ENCODE results near the gene CASP7.
"Not testable (repeated sequence)": the region's sequence is repeated elsewhere in the genome, so short reads cannot be mapped to it uniquely, and the experiment has no call there.

Gene CASP7

DNA sequence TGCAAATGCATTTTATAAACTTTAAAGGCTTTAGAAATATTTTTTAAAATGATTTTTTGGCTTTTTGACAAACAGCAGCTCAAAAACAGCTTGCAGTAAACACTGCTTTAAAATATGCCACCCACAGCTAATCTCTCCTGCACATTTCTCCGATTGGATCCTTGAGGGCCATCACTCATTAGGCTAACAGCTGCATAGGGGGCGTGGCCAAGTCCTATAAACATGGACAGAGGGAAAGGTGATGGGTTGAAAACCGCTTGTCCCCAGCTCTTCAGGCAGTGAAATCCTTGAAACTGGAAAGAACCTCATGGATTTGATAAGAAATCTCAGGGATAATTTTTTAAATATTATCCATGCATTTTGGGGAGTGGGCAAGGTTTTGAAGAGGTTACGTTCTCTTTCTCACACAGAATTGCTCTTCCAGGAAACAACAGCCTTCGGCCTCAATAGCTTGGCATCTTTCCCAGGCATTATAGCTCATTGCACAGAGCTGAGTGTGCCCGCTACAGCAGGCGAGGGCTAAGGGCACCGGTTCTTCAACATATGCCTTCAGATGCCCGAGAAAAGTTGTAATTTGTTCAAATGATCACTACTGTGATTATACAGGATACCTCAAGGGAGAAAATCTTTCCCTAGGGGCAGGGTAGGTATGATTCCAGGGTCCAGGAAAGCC lies 73.4 kb downstream of the CASP7 start:
- no peak for DNase-seq (ENCODE audit: low read depth, low spot score)

DNA sequence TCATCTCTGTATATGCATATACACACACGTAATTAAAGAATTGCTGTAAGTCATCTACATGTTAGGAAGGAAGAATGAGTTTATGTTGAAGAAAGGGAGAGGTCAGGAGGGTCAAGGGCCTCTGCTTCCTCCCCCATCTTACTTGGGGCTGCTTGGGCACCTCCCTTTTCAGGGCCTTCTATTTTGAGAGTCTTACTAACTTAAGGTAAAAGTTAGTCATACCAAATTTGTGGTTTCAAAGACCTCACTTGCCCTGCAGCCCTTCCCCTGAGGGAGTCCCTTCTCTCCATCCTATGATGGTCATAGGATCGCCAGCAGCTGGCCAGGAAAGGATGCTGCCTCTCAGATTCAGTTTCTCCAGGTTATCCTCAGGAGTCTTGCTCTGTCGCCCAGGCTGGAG lies 74.4 kb downstream of the CASP7 start:
- no peak for DNase-seq (ENCODE audit: low read depth, low spot score)

DNA sequence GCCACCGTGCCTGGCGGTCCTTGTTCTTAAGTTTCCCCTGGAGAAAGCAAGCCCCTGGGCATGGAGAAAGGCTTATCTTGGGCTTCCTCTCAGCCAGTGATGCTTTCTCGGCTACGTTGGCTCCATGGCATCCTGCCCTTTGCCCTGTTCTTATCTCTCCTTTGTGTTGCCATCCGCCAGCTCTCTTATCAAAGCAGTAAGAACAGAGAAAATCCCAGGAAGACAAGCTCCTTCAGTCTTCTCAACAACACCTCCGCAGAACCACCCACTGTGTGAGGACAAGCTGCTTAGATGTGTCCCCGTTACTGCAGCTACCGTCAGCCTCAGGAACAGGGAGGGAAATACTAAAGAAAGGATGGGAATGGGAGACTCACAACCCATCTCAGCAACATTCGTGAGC lies 75.1 kb downstream of the CASP7 start:
- DNase-seq (ENCODE audit: low read depth, low spot score), result no peak

DNA sequence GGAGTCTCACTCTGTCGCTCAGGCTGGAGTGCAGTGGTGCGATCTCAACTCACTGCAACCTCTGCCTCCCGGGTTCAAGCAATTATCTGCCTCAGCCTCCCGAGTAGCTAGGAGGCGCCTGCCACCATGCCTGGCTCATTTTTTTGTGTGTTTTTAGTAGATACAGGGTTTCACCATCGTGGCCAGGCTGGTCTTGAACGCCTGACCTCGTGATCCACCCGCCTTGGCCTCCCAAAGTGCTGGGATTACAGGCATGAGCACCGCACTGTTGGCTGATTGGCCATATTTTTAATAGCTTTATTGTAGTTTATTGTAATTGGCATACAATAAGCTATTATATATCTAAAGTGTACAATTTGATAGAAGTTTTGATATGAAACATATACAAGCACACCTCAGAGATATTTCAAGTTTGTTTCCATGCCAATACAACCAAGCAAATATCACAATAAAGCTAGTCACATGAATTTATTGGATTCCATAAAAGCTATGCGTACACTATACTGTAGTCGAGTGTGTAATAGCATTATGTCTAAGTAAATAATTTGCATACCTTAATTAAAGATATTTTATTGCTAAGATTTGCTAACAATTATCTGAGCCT lies 77.3 kb downstream of the CASP7 start:
- no peak for DNase-seq (ENCODE audit: low read depth, low spot score)

DNA sequence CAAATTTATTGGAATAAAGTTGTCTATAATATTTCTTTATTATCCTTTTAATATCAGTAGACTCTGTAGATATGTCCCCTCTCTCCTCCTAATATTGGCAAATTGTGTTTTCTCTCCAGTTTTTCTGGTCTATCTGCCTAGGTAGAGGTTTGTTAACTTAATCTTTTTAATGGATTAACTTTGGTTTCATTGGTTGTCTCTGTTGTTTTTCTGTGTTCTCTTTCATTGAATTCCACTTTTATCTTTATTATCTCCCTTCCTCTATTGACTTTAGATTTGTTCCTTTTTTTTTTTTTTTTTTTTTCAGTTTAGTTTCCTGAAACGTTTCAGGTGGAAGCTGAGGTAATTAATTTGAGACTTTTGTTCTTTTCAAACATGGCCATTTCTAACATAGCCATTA lies 82.4 kb downstream of the CASP7 start:
- DNase-seq (ENCODE audit: low read depth, low spot score), result no peak

DNA sequence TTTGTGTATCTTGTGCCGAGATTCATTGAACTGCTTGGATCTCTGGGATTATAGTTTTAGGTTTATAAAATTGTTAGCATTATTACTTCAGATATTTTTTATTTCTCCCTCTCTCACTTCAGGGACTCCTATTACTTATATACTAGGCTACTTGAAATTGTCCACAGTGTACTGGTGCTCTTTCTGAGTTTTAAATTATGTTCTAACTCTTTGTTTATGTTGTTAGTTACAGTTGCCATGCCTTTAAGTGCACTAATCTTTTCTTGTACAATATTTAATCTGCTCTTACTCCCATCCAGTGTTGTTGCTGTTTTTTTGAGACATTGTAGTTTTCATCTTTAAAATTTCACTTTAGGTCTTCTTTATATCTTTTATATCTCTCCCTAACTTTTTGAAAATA lies 84.9 kb downstream of the CASP7 start:
- no peak for DNase-seq (ENCODE audit: low read depth, low spot score)

DNA sequence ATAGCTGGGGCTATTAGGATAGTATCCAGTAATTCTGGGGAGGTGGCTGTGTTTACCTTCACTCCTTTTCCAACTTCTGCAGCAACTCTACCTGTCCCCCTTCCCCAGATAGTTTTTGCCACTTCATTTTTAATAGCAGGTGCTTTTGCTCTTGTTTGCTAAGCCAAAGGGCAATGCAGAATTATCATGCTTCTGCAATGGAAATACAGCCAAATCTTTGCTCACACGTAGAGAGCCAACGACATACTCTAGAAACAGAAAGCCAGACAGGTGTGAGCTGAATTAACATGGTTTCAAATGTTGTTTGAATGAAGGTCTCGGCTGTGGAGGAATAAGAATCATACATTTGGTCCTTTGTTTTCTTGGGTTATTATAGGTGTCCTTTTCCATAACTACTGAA lies 86.2 kb downstream of the CASP7 start:
- DNase-seq (ENCODE audit: low read depth, low spot score), result no peak

DNA sequence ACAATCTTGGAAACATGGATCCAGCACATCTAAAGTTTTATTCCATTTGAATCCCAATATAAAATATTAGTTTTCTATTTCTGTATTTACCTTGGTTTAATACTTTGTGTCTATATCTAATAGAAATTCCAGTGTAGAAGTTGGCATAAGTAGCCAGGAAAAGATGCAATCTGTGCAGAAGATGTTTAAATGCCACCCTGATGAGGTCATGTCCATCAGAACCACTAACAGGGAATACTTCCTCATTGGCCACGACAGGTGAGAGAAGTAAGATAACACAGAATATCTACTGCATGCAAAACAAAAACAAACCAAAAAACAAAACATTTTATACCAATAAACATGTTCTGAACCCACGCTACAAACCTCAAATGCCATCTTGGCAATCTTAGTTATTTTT lies 87.5 kb downstream of the CASP7 start:
- DNase-seq (ENCODE audit: low read depth, low spot score), result no peak

DNA sequence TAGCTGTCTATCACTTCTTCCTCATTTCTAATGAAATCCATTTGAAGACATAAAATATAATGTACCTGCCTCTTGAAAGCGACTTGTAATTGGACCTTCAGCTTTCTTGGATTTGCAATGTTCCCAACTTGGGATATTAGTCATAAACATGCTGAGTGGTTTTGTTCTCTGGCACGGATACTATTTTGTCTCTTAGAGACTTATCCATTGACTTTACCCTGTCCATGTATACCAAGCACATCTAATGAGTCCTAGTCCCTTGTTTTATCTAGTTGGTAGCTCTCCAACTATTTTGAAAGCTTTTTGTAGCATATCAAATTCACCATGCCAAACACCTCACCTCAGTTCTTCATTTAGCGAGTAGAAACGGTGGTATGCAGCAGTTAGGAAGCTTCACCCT lies 90.6 kb downstream of the CASP7 start:
- no peak for DNase-seq (ENCODE audit: low read depth, low spot score)

DNA sequence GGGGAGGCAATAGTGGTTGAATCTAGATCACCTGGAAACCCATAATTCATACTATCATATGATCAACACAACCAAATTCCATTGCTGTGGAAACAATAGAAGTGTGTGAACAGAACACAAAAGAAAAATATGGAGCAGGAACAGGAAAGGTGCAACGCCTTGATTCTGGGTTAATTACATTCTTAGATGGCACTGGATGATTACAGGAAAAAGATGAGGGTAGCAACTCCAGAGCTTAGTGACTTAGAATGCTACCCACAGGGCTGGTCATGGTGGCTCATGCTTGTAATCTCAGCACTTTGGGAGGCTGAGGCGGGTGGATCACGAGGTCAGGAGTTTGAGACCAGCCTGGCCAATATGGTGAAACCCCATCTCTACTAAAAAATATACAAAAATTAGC lies 91.4 kb downstream of the CASP7 start:
- not testable (repeated sequence) for DNase-seq (ENCODE audit: low read depth, low spot score)

DNA sequence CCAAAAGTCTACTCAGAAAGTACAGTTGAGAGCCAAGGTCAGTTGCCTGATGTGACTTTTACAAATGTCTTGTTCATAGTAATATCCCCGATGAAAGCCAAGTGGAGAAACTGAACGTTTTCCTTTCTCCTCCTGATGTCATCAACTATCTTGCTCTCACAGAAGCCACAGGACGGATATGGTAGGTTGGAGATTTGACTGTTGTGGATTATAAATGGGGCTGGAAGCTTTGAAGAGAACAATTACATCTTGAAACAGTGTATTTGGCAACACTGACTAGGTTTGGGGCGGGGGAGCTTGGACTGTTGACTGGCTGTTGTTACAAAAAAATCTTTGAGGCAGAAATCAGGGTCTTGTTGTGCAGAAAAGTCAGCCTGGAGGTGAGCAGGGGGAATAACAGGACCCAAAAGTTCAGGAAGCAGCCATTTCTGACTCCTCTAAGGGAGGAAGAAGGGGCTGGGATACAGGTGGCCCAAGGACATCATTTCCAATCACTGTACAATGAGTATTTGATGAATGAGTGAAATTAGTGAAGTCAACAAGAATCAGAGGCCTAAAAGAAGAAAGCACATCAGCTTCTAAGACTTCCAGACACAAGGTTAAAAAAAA lies 96.1 kb downstream of the CASP7 start:
- no peak for DNase-seq (ENCODE audit: low read depth, low spot score)

DNA sequence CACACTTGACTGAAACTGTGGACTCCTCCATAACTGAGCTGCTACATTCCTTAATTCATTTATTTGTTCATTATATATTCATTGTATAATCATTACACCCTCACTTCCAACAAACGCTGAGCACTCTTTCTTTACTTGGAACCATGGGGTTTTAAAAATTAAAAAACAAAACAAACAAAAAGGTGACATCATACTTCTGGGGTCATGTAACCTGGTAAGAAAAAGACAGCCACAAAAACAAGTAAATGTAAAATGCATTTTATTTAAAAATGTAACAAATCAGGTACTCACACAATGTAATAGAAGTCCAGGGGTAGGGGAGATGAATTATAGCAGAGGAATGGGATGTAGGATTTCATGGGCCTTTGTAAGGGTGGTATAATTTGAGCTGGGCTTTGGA lies 96.8 kb downstream of the CASP7 start:
- no peak for DNase-seq (ENCODE audit: low read depth, low spot score)

Measured in activated naive CD8-positive, alpha-beta T cell treated with anti-CD3 and anti-CD28 coated beads, Interleukin-2, amount 50 U/mL, for 16 hours (primary cell).